GM12878 (cell line): ENCODE results near the gene GNRHR. TPM values are rescaled to one million over a fixed set of nuclear protein-coding genes. Genes with fewer than 3 reads are reported as not detected.

ENCODE experiments used
- ATAC-seq: fragments of 200-7000 bp; cut with Tn5 transposase; 3 replicates; pipeline ENCODE4 v1.9.1; 2020; ENCODE audit warnings: mild to moderate bottlenecking, moderate library complexity
- BruUV-seq: library from RNA; stranded (reverse); fragments of 400-500 nt; replicated peaks from 2 replicates; lab custom pipeline; 2021; lab: Mats Ljungman, UMichigan
- CTCF ChIA-PET: fragments of 300-600 bp; sonication (Branson Sonifier 250); formaldehyde crosslinking; extraction: SDS; loops from one replicate; lab custom pipeline; 2021; ENCODE audit warnings: inconsistent platforms; lab: Yijun Ruan, JAX
- POLR2A ChIA-PET: fragments of 350-600 bp; formaldehyde crosslinking; extraction: SDS; loops from one replicate; lab custom pipeline; 2021; ENCODE audit warnings: inconsistent platforms; lab: Charles Lee
- RAD21 ChIA-PET: fragments of 300-600 bp; sonication (Branson Sonifier 250); formaldehyde crosslinking; loops from one replicate; lab custom pipeline; 2023; ENCODE audit warnings: antibody characterized with exemption; ENCODE audit not compliant: unreplicated experiment; lab: Charles Lee
- SMC1A ChIA-PET: fragments of 300-600 bp; sonication (Branson Sonifier 250); formaldehyde crosslinking; loops from one replicate; lab custom pipeline; 2023; ENCODE audit not compliant: unreplicated experiment, uncharacterized antibody; lab: Charles Lee
- DNase-seq: peaks from one replicate; pipeline ENCODE4 v3.0.0-alpha.2; 2011; ENCODE audit warnings: low read depth, low spot score
- FAIRE-seq: peaks from 3 replicates; lab custom pipeline; 2011; peaks lifted over from hg19 to GRCh38; lab: Jason Lieb, UNC
- H2AFZ ChIP-seq: 2 replicates; pipeline ENCODE4 v1.6.0; 2011; ENCODE audit warnings: low read depth, low read length, control low read depth; ENCODE audit not compliant: control insufficient read depth
- H3K27ac ChIP-seq: 2 replicates; pipeline ENCODE4 v1.5.1; 2011; ENCODE audit warnings: control low read depth; ENCODE audit not compliant: control insufficient read depth, insufficient read depth
- H3K27me3 ChIP-seq, 2 experiments: replicated peaks in 1 of 2; 2 replicates each; pipeline versions ENCODE4 v1.6.0 to v1.6.1; 2011; ENCODE audit warnings: low read length in 1 of 2; ENCODE audit not compliant: control insufficient read depth in 2 of 2, insufficient read depth in 2 of 2
- H3K36me3 ChIP-seq, 2 experiments: 2 replicates each; pipeline ENCODE4 v1.5.1; 2011; ENCODE audit warnings: low read length in 1 of 2; ENCODE audit not compliant: control insufficient read depth in 2 of 2, insufficient read depth in 2 of 2
- H3K4me1 ChIP-seq: 2 replicates; pipeline ENCODE4 v1.6.1; 2011; ENCODE audit warnings: mild to moderate bottlenecking, low read length, moderate library complexity, mixed read lengths; ENCODE audit not compliant: control insufficient read depth, insufficient read depth
- H3K4me2 ChIP-seq: 2 replicates; pipeline ENCODE4 v1.6.0; 2011; ENCODE audit warnings: control low read depth; ENCODE audit not compliant: control insufficient read depth, insufficient read depth
- H3K4me3 ChIP-seq: fragments of 200-600 bp; sonication (generic); 2 replicates; pipeline ENCODE4 v1.5.1; 2016
- H3K79me2 ChIP-seq: 2 replicates; pipeline ENCODE4 v1.6.0; 2011; ENCODE audit warnings: low read length; ENCODE audit not compliant: control insufficient read depth, insufficient read depth
- H3K9ac ChIP-seq: 2 replicates; pipeline ENCODE4 v1.8.0; 2011; ENCODE audit warnings: low read length, control low read depth, mixed read lengths; ENCODE audit not compliant: control insufficient read depth, insufficient read depth
- H3K9me3 ChIP-seq: replicated peaks from 3 replicates; pipeline ENCODE4 v1.5.1; 2011; ENCODE audit warnings: mild to moderate bottlenecking, low read length; ENCODE audit not compliant: control insufficient read depth, insufficient read depth
- H4K20me1 ChIP-seq: 2 replicates; pipeline ENCODE4 v1.6.0; 2011; ENCODE audit not compliant: control insufficient read depth, insufficient read depth
- CHD4 ChIP-seq: fragments of 200-600 bp; sonication (generic); IDR thresholded peaks from 2 replicates; pipeline ENCODE4 v1.6.1; 2016; ENCODE audit warnings: mild to moderate bottlenecking
- IRF4 ChIP-seq: IDR thresholded peaks from 2 replicates; pipeline ENCODE4 v1.6.1; 2011; ENCODE audit warnings: low read depth, low read length
- KDM1A ChIP-seq: fragments of 200-600 bp; sonication (generic); IDR thresholded peaks from 2 replicates; pipeline ENCODE4 v1.6.1; 2016; ENCODE audit warnings: borderline replicate concordance
- NBN ChIP-seq: fragments of 450-650 bp; IDR thresholded peaks from 2 replicates; pipeline ENCODE4 v1.6.1; 2016
- NFXL1 ChIP-seq: fragments of 450-650 bp; IDR thresholded peaks from 2 replicates; pipeline ENCODE4 v1.6.1; 2017; ENCODE audit warnings: antibody characterized with exemption, mild to moderate bottlenecking, borderline replicate concordance
- NRF1 ChIP-seq: conservative IDR thresholded peaks from 2 replicates; pipeline ENCODE4 v1.6.1; 2011; ENCODE audit warnings: mild to moderate bottlenecking, low read depth, low read length, improper control_type of control experiment
- STAT1 ChIP-seq: fragments of 450-650 bp; conservative IDR thresholded peaks from 2 replicates; pipeline ENCODE4 v1.6.1; 2014; ENCODE audit warnings: antibody characterized with exemption, mild to moderate bottlenecking
- STAT3 ChIP-seq: IDR thresholded peaks from 2 replicates; pipeline ENCODE4 v1.6.1; 2011; ENCODE audit warnings: low read depth, low read length, improper control_type of control experiment
- WRNIP1 ChIP-seq: IDR thresholded peaks from 2 replicates; pipeline ENCODE4 v1.6.1; 2011; ENCODE audit warnings: low read depth, low read length, improper control_type of control experiment, borderline replicate concordance
- ZNF217 ChIP-seq: fragments of 450-650 bp; IDR thresholded peaks from 2 replicates; pipeline ENCODE4 v1.6.1; 2017; ENCODE audit warnings: antibody characterized with exemption, mild to moderate bottlenecking
- WGBS: methylation state at CpG from one replicate; pipeline ENCODE4 v1.1.6; 2016; ENCODE audit warnings: low lambda C conversion rate; ENCODE audit not compliant: insufficient replicate concordance, insufficient coverage; ENCODE audit errors: missing lambda C conversion rate; 5-methylcytosine and 5-hydroxymethylcytosine counted together
- in situ Hi-C: fragments of 300-500 bp; cut with MboI; formaldehyde crosslinking; loops from 9 replicates; pipeline ENCODE4 v1.14.3; 2018; ENCODE audit warnings: mixed read lengths
- intact Hi-C: fragments of 100-400 bp; cut with micrococcal nuclease; formaldehyde crosslinking; loops from one replicate; pipeline ENCODE4 v1.14.2; 2022; ENCODE audit not compliant: unreplicated experiment
- polyA plus RNA-seq, 11 experiments: library from polyadenylated mRNA; depleted of rRNA in 4 of 11; unstranded in 6 of 11; stranded (reverse) in 5 of 11; fragments of >200 nt; fragmentation: Nextera tagmentation in 4 of 11; fragmentation: Illumina TruSeq in 1 of 11; extraction: Ambion mirVana in 4 of 11; extraction: Trizol in 1 of 11; gene quantifications; 1 replicate in 1 of 11; 2 replicates in 10 of 11; pipeline versions ENCODE4 v1.2.1 to v1.2.3, GENCODE V29; 2011 to 2016; ENCODE audit warnings: inconsistent platforms in 2 of 11, missing spikeins in 2 of 11, low read depth in 1 of 11
- total RNA-seq, 4 experiments: library from RNA; depleted of rRNA in 3 of 4; stranded (reverse); fragments of >200 nt in 3 of 4; fragmentation: Illumina TruSeq in 1 of 4; extraction: Trizol in 1 of 4; gene quantifications; 2 replicates each; pipeline versions ENCODE4 v1.2.1 to v1.2.3, GENCODE V29; 2013 to 2021
- TF ChIP-seq, protein P1 (sequence below): IDR thresholded peaks from 2 replicates; pipeline ENCODE4 v1.6.1; 2012; ENCODE audit warnings: low read depth, low read length, improper control_type of control experiment
- TF ChIP-seq, protein P2 (sequence below): fragments of 450-650 bp; IDR thresholded peaks from 2 replicates; pipeline ENCODE4 v1.6.1; 2016; ENCODE audit warnings: mild to moderate bottlenecking, moderate library complexity, borderline replicate concordance
- TF ChIP-seq, protein P3 (sequence below): IDR thresholded peaks from 2 replicates; pipeline ENCODE4 v1.6.1; 2011; ENCODE audit warnings: mild to moderate bottlenecking, low read depth, low read length, moderate library complexity; ENCODE audit not compliant: insufficient replicate concordance

Gene GNRHR
- total and polyA plus RNA-seq, 10 of the 15 experiments (the other 5 are each of a cell fraction or from before 2014, with no cell fraction given): 0.02 to 0.12 (median 0.08) TPM; not detected in 7

DNA sequence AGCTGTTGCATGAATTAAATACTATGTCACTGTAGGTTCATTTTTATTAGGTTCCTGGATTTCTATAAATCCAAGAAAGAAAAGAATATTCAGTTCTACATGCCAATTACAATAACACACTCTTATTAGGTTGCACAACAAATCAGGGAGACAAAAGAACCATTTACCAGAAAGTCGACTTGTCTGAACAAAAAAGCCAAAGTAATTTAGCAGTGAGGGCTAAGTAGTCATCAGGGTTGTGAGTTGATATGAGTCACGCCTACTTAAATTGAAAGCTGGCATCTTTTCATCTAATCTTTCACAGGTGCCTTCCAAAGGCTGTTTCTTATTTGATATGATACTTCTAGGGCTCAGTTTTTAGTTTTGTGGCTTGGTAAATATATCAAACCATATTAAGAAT lies 25.4 kb upstream of the GNRHR start:
- Histone ChIP-seq H3K9ac (no peak overlapping the region), H3K4me1 (no peaks in the 10 kb centered on the region), H3K79me2 (no peaks in the 10 kb centered on the region), H4K20me1 (no peaks in the 10 kb centered on the region), H2AFZ (no peak overlapping the region), H3K9me3 (no peaks in the 10 kb centered on the region), H3K4me3 (no peak overlapping the region), H3K27ac (no peak overlapping the region), H3K27me3 (no peaks in the 10 kb centered on the region), H3K36me3 (no peaks in the 10 kb centered on the region), H3K4me2 (no peak overlapping the region)
- FAIRE-seq: no peak
- intact Hi-C loops (no loop called here), in situ Hi-C loops (no loop called here)
- ChIA-PET CTCF (interaction anchor here (1.3 kb wide), 1 partner anchor 33 kb away, joined by 3 read pairs; no protein-coding TSS in a partner anchor), RAD21 (no interaction called here), SMC1A (no interaction called here), POLR2A (no interaction called here)
- TF ChIP-seq, protein P1, sequence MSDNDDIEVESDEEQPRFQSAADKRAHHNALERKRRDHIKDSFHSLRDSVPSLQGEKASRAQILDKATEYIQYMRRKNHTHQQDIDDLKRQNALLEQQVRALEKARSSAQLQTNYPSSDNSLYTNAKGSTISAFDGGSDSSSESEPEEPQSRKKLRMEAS: no peak
- no peak for TF ChIP-seq KDM1A
- no peak for DNase-seq
- ATAC-seq: no peak
- WGBS: 47% methylated on average over 2 of the region's 2 CpGs
- BruUV-seq: no TSS peak

DNA sequence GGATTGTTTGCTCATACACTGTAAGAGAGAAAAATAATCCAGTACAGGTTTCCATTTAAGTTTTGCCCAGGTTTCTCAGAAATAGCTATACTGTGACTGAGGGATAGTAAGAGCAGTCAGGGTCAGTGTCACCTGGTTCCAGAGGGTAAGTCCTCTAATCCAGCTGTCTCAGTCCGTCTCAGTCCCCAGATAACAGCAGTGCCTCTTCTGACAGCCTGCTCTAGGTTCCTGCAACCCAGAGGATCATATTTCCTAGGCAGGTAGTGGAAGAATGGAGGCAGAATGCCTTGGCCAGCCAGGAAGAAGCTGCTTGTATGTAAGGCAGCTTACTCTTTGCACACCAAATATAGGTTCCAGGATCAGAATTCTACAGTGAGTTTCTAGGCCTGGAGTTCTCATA lies 22.6 kb upstream of the GNRHR start:
- no peak for FAIRE-seq
- 42% methylated on average over 1 of the region's 1 CpG for WGBS
- no peak overlapping the region for H3K4me2 ChIP-seq
- no peak overlapping the region for H3K27ac ChIP-seq
- DNase-seq: no peak
- ATAC-seq: no peak
- no peaks in the 10 kb centered on the region for H3K9me3 ChIP-seq
- no peaks in the 10 kb centered on the region for H3K27me3 ChIP-seq
- H3K36me3 ChIP-seq: no peaks in the 10 kb centered on the region
- BruUV-seq: no TSS peak
- H3K4me1 ChIP-seq: no peaks in the 10 kb centered on the region
- H4K20me1 ChIP-seq: no peaks in the 10 kb centered on the region
- no peak overlapping the region for H3K9ac ChIP-seq
- SMC1A ChIA-PET: interaction anchor here (1.6 to 1.7 kb wide), 2 partner anchors 24 to 227 kb away, joined by 3 read pairs; no protein-coding TSS in a partner anchor
- H2AFZ ChIP-seq: no peak overlapping the region
- intact Hi-C loops: no loop called here
- H3K79me2 ChIP-seq: no peaks in the 10 kb centered on the region
- RAD21 ChIA-PET: no interaction called here
- in situ Hi-C loops: no loop called here
- CTCF ChIA-PET: interaction anchor here (0.8 to 1.2 kb wide), 4 partner anchors 22 to 384 kb away, joined by 3 to 4 read pairs (median 3); no protein-coding TSS in a partner anchor
- POLR2A ChIA-PET: no interaction called here
- H3K4me3 ChIP-seq: no peak overlapping the region
- TF ChIP-seq STAT1 (no peak), CHD4 (no peak), NFXL1 (no peak), NBN (no peak), WRNIP1 (no peak), STAT3 (no peak), KDM1A (no peak), IRF4 (no peak), ZNF217 (no peak), NRF1 (no peak)
- TF ChIP-seq, protein P2, sequence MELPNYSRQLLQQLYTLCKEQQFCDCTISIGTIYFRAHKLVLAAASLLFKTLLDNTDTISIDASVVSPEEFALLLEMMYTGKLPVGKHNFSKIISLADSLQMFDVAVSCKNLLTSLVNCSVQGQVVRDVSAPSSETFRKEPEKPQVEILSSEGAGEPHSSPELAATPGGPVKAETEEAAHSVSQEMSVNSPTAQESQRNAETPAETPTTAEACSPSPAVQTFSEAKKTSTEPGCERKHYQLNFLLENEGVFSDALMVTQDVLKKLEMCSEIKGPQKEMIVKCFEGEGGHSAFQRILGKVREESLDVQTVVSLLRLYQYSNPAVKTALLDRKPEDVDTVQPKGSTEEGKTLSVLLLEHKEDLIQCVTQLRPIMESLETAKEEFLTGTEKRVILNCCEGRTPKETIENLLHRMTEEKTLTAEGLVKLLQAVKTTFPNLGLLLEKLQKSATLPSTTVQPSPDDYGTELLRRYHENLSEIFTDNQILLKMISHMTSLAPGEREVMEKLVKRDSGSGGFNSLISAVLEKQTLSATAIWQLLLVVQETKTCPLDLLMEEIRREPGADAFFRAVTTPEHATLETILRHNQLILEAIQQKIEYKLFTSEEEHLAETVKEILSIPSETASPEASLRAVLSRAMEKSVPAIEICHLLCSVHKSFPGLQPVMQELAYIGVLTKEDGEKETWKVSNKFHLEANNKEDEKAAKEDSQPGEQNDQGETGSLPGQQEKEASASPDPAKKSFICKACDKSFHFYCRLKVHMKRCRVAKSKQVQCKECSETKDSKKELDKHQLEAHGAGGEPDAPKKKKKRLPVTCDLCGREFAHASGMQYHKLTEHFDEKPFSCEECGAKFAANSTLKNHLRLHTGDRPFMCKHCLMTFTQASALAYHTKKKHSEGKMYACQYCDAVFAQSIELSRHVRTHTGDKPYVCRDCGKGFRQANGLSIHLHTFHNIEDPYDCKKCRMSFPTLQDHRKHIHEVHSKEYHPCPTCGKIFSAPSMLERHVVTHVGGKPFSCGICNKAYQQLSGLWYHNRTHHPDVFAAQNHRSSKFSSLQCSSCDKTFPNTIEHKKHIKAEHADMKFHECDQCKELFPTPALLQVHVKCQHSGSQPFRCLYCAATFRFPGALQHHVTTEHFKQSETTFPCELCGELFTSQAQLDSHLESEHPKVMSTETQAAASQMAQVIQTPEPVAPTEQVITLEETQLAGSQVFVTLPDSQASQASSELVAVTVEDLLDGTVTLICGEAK: no peak
- TF ChIP-seq, protein P3, sequence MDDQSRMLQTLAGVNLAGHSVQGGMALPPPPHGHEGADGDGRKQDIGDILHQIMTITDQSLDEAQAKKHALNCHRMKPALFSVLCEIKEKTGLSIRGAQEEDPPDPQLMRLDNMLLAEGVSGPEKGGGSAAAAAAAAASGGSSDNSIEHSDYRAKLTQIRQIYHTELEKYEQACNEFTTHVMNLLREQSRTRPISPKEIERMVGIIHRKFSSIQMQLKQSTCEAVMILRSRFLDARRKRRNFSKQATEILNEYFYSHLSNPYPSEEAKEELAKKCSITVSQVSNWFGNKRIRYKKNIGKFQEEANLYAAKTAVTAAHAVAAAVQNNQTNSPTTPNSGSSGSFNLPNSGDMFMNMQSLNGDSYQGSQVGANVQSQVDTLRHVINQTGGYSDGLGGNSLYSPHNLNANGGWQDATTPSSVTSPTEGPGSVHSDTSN: no peak
